ENCODE measurements around the gene LRRC8D.
"Not testable (repeated sequence)": the region's sequence is repeated elsewhere in the genome, so short reads cannot be mapped to it uniquely, and the experiment has no call there.

LRRC8D gene

GRCh38 chr1:89820422-89821321 is at the start of gene LRRC8D:
Gene LRRC8D (plus strand): TSS chr1:89821032. CDS start chr1:89933069, 112,037 bp downstream.
- peak; percentile 75 for DNase-seq

GRCh38 chr1:89771991-89772560 is 48.8 kb upstream of the LRRC8D start:
- no peak for DNase-seq

DNA sequence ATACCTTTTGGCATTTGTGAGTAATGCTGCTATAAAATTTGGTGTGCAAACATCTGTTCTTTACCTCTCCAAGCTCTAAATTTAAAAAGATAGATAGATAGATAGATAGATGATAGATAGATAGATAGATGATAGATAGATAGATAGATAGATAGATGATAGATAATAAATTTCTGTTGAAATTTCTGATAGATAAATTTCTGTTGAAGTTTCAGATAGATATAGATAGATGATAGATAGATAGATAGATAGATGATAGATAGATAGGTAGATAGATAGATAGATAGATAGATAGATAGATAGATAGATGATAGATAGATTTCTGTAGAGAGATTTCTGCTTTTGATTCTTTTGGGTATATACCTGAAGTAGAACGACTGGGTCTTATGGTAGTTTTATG is 44.7 kb upstream of the LRRC8D start:
- not testable (repeated sequence) for DNase-seq

GRCh38 chr1:89777271-89777670 is 43.6 kb upstream of the LRRC8D start:
- DNase-seq: not testable (repeated sequence)

DNA sequence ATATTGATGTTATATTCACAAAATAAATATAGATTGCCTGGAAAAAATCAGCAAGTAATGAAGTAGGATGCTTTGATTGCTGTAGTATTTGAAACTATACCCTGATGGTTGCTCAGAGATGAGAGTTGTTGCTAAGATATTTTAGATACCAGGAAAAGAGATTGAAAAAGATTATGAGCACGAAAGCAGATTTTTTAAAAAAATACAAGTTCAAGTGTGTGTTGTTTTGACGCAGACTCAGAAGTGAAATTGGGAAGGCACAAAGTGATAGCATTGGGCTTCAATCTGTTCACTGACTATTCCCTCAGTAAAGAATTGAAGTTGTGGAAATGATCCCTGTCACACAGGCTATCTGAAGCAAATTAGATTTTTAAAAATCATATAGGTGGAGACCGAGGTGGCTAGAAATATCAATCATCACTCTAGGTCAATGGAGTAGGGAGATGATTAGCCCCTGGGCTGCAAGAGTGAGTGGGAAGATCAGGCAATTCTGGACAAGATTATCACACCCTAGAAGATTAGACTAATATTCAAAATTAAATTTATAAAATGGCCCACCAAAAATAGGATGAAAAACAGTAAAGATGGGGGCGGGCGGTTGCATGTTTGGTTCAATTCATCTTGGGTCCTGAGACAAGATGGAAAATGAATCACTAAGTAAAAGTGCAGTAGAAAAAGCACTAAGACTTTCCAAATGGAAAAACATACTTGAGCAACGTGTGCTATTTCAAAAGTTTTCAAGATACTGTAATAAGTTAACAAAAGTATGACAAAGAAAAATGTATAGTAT is 41.5 kb upstream of the LRRC8D start:
- no peak for DNase-seq

DNA sequence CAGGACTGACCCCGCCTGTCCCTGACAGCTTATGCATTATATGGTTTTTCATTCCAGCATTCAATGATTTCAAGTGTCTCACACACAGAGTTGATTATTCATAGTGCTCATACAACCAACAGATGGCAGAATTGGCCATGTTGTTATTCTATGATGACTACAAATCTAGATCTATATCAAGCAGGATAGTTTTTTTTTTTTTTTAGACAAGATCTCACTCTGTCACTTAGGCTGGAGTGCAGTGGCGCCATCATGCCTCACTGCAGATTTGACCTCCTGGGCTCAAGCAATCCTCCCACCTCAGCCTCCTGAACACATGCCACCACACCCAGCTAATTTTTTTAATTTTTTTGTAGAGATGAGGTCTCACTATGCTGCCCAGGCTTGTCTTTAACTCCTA is 40.1 kb upstream of the LRRC8D start:
- no peak for DNase-seq

DNA sequence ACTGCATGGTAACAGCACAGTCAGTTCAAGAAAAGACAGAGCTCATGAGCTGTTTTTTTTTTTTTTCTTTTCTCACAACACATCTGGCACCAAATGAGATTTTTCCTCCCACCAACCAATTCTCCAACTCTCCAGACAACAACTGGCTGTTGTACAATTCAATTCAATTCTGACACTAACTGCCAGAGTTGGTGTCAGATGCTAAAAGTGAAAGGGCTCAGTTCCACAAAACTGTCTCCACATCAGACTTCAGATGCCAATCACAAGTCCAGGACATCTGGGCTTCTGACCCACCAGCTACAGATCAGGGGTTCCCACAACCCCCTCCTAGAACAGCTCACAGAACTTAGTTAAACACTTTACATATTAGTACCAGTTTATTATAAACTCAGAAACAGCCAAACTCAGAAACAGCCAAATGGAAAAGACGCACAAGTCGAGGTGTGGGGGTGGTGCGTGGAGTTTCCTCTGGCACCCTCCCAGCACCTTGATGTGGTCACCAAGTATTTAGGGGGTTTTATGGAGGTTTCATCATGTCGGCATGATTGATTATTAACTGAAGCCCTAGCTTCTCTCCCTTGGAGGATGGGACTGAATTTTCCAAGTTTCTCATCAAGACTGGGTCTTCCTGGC is 39.2 kb upstream of the LRRC8D start:
- peak; percentile 37 for DNase-seq

GRCh38 chr1:89786628-89787214 is 34.1 kb upstream of the LRRC8D start:
- no peak for DNase-seq

- DNase-seq: no peak
Observed at GRCh38 chr1:89790592-89790991, 30.2 kb upstream of the LRRC8D start.

DNA sequence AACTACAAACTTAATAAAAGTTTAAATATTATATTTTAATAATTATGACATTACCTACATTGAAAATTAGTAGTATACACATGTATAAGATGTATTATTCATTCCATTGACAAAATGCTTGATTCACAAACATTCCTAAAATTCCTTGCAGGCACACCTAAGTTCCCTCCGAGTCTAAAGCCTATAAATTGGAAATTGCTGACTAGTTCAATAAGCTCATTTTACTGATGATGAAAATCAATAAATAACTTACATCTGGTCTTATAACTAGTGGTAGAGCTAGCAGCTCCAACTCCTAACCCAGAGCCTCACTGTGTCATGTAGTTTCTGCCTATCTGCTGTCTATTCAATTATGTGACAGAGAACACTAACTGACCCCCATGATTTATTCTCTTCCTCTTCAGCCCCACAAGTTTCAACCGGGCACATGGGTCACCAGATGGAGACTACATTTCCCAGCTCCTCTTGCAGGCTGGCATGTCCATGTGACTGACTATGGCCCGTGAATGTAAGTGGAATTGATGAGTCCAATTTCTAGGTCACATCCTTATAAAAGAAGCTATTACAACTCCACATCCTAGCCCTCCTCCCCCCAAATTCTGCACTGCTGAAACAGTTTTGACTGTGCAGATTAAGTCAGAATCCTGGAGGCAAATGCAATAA is 29.6 kb upstream of the LRRC8D start:
- DNase-seq: no peak

GRCh38 chr1:89794406-89794805 is 26.4 kb upstream of the LRRC8D start:
- DNase-seq: no peak

- not testable (repeated sequence) for DNase-seq
Observed at GRCh38 chr1:89795571-89795970, 25.3 kb upstream of the LRRC8D start.

- DNase-seq: not testable (repeated sequence)
Observed at GRCh38 chr1:89797876-89798275, 23.0 kb upstream of the LRRC8D start.

- DNase-seq: no peak
Observed at GRCh38 chr1:89799495-89799894, 21.3 kb upstream of the LRRC8D start.

- no peak for DNase-seq
Observed at GRCh38 chr1:89800022-89800655, 20.7 kb upstream of the LRRC8D start.

DNA sequence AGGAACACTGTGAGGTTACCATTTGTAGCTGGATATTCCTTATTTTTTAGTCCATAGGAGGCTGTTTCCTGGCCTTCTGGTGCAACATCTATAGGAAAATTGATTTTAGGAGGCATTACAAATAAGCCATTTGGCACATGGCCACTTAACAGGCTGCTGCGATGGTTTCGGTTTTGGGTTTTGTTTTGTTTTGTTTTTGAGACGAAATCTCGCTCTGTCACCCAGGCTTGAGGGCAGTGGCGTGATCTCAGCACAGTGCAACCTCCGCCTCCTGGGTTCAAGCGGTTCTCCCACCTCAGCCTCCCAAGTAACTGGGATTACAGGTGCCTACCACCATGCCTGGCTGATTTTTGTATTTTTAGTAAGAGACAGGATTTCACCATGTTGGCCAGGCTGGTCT is 20.1 kb upstream of the LRRC8D start:
- DNase-seq: no peak

DNA sequence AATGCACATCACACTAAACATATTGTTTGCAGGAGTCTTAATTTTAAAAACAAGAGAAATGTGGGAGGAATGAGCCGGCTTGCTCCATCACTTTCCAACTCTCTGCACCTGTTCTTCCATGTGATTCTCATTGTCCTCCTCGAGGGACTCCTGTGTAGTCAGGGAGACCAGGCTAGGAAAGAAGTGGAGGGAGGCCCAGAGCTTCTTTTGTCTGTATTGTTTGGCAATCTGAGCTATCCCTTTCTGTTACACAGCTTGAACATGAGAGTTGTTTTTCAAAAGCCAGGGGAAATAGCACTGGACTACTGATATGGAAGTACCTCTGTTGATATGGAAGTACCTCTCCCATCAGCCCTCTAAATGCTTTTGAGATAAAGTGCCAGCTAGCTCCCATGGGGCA is 18.8 kb upstream of the LRRC8D start:
- DNase-seq: no peak

DNA sequence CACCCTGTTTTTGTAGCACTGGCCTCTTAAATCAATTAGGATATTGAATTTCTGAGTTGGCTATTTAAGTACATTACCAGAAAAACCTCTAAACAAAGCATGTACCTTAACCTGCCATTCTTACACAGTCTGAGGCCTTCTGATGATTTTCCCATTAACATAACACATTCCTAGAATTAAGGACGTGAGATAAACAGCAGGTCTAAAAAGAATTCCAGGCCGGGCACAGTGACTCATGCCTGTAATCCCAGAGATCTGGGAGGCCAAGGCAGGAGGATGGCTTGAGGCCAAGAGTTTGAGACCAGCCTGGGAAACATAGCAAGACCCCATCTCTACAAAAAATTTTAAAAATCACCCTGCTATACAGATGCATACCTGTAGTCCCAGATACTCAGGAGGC is 18.0 kb upstream of the LRRC8D start:
- no peak for DNase-seq

GRCh38 chr1:89804642-89805237 is 16.1 kb upstream of the LRRC8D start:
- DNase-seq: peak; percentile 81

- no peak for DNase-seq
Observed at GRCh38 chr1:89806616-89807015, 14.2 kb upstream of the LRRC8D start.

GRCh38 chr1:89807503-89807902 is 13.3 kb upstream of the LRRC8D start:
- DNase-seq: no peak

Measured in activated CD4-positive, CD25-positive, alpha-beta regulatory T cell treated with anti-CD3 and anti-CD28 coated beads, Interleukin-2, amount 50 U/mL, for 72 hours (primary cell).